PC-3 (cell line): ENCODE results near the gene LRP1B. TPM values are rescaled to one million over a fixed set of nuclear protein-coding genes. Genes with fewer than 3 reads are reported as not detected.

Experiments
- ATAC-seq: fragments of 200-7000 bp; cut with Tn5 transposase; 2 replicates; pipeline ENCODE4 v1.9.1; 2020; ENCODE audit warnings: mild to moderate bottlenecking, moderate library complexity
- BruUV-seq: library from RNA; stranded (reverse); fragments of 400-500 nt; replicated peaks from 2 replicates; lab custom pipeline; 2021; lab: Mats Ljungman, UMichigan
- CTCF ChIA-PET: fragments of 300-600 bp; sonication (Branson Sonifier 250); formaldehyde crosslinking; loops from one replicate; lab custom pipeline; 2022; ENCODE audit warnings: antibody characterized with exemption; lab: Charles Lee
- POLR2A ChIA-PET: fragments of 300-600 bp; sonication (Branson Sonifier 250); formaldehyde crosslinking; loops from one replicate; lab custom pipeline; 2022; ENCODE audit warnings: antibody characterized with exemption; ENCODE audit not compliant: unreplicated experiment; lab: Charles Lee
- DNase-seq: peaks from one replicate; pipeline ENCODE4 v3.0.0-alpha.2; 2015
- H2AFZ ChIP-seq: fragments of 300-600 bp; sonication (generic); 2 replicates; pipeline ENCODE4 v1.6.0; 2016; ENCODE audit warnings: antibody characterized with exemption, low read length
- H3F3A ChIP-seq: fragments of 300-600 bp; sonication (generic); one replicate; pipeline ENCODE4 v1.6.0; 2017; ENCODE audit warnings: antibody characterized with exemption, low read length, control low read depth, mild to moderate bottlenecking; ENCODE audit not compliant: unreplicated experiment
- H3K27ac ChIP-seq: fragments of 300-600 bp; sonication (generic); 2 replicates; pipeline ENCODE4 v1.5.1; 2016; ENCODE audit warnings: mild to moderate bottlenecking, low read length
- H3K27me3 ChIP-seq: fragments of 300-600 bp; sonication (generic); 2 replicates; pipeline ENCODE4 v1.6.1; 2016; ENCODE audit warnings: low read length, mixed read lengths
- H3K36me3 ChIP-seq: fragments of 300-600 bp; sonication (generic); 2 replicates; pipeline ENCODE4 v1.6.1; 2016; ENCODE audit warnings: low read depth, mixed run types, low read length, mixed read lengths
- H3K4me1 ChIP-seq: fragments of 300-600 bp; sonication (generic); 2 replicates; pipeline ENCODE4 v1.5.1; 2016; ENCODE audit warnings: low read length; ENCODE audit not compliant: insufficient read depth
- H3K4me2 ChIP-seq: fragments of 300-600 bp; sonication (generic); 2 replicates; pipeline ENCODE4 v1.6.0; 2016; ENCODE audit warnings: low read length
- H3K4me3 ChIP-seq: fragments of 300-600 bp; sonication (generic); 2 replicates; pipeline ENCODE4 v1.5.1; 2016; ENCODE audit warnings: mild to moderate bottlenecking, low read length, mixed read lengths
- H3K79me2 ChIP-seq: fragments of 300-600 bp; sonication (generic); 2 replicates; pipeline ENCODE4 v1.6.1; 2017; ENCODE audit warnings: low read length, mixed read lengths
- H3K9ac ChIP-seq: fragments of 300-600 bp; sonication (generic); 2 replicates; pipeline ENCODE4 v1.6.0; 2016; ENCODE audit warnings: mild to moderate bottlenecking, low read length
- H3K9me2 ChIP-seq: fragments of 300-600 bp; sonication (generic); replicated peaks from 2 replicates; pipeline ENCODE4 v1.6.1; 2016; ENCODE audit warnings: mixed run types, low read length, mixed read lengths
- H3K9me3 ChIP-seq: fragments of 300-600 bp; sonication (generic); 2 replicates; pipeline ENCODE4 v1.6.1; 2016; ENCODE audit warnings: low read length, mixed read lengths
- H4K20me1 ChIP-seq: fragments of 300-600 bp; sonication (generic); 2 replicates; pipeline ENCODE4 v1.6.1; 2016; ENCODE audit warnings: low read length, mixed read lengths
- EZH2 ChIP-seq: fragments of 300-600 bp; sonication (generic); IDR thresholded peaks from one replicate; pipeline ENCODE4 v1.6.1; 2017; ENCODE audit warnings: antibody characterized with exemption, mild to moderate bottlenecking, low read length; ENCODE audit not compliant: unreplicated experiment
- EZH2phosphoT487 ChIP-seq: fragments of 300-600 bp; sonication (generic); IDR thresholded peaks from 2 replicates; pipeline ENCODE4 v1.6.1; 2018; ENCODE audit warnings: mild to moderate bottlenecking, antibody characterized with exemption, low read length, borderline replicate concordance
- intact Hi-C: fragments of 100-400 bp; cut with micrococcal nuclease; formaldehyde crosslinking; loops from 2 replicates; pipeline ENCODE4 v1.9.0; 2023
- total RNA-seq: library from RNA; depleted of rRNA; stranded (reverse); fragments of >200 nt; gene quantifications from 2 replicates; pipeline ENCODE4 v1.2.3, GENCODE V29; 2014
- TF ChIP-seq, protein P1 (sequence below): fragments of 300-600 bp; sonication (generic); conservative IDR thresholded peaks from 2 replicates; pipeline ENCODE4 v1.5.1; 2017; ENCODE audit warnings: antibody characterized with exemption, low read depth, mild to moderate bottlenecking, low read length

Gene LRP1B
- total RNA-seq, 1 experiment from 2014 or later, result 0.04 TPM

DNA sequence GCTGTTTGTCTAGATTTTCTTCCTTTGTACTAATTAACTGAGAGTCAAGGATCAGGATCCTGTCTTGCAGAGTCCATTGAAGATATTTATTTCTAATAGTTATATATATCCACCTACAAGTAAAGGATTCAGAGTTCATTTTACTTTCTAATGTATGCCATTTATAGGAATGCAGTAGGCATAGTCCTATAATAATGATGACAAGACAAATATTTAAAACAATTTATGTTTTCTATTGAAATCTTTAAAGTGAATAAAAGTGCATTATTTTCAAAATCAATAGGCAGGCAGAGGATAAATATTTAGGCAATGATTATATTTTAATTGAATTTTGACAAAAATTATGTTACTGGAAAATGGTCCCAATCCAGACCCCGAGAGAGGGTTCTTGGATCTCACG is 1919.9 kb downstream of the LRP1B start:
- no peak overlapping the region for H3K27ac ChIP-seq
- H3K4me3 ChIP-seq, result no peak overlapping the region
- no TSS peak for BruUV-seq
- CTCF ChIA-PET, result no interaction called here
- H3K9ac ChIP-seq, result no peak overlapping the region
- DNase-seq, result no peak
- no peak overlapping the region for H2AFZ ChIP-seq
- H3K36me3 ChIP-seq, result no peaks in the 10 kb centered on the region
- POLR2A ChIA-PET, result no interaction called here
- no peaks in the 10 kb centered on the region for H4K20me1 ChIP-seq
- no peaks in the 10 kb centered on the region for H3F3A ChIP-seq
- TF ChIP-seq, protein P1, sequence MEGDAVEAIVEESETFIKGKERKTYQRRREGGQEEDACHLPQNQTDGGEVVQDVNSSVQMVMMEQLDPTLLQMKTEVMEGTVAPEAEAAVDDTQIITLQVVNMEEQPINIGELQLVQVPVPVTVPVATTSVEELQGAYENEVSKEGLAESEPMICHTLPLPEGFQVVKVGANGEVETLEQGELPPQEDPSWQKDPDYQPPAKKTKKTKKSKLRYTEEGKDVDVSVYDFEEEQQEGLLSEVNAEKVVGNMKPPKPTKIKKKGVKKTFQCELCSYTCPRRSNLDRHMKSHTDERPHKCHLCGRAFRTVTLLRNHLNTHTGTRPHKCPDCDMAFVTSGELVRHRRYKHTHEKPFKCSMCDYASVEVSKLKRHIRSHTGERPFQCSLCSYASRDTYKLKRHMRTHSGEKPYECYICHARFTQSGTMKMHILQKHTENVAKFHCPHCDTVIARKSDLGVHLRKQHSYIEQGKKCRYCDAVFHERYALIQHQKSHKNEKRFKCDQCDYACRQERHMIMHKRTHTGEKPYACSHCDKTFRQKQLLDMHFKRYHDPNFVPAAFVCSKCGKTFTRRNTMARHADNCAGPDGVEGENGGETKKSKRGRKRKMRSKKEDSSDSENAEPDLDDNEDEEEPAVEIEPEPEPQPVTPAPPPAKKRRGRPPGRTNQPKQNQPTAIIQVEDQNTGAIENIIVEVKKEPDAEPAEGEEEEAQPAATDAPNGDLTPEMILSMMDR, result no peak
- TF ChIP-seq EZH2phosphoT487, result no peak
- no peak for TF ChIP-seq EZH2
- H3K4me2 ChIP-seq, result no peak overlapping the region
- intact Hi-C loops, result no loop called here
- H3K79me2 ChIP-seq, result no peaks in the 10 kb centered on the region
- H3K9me3 ChIP-seq, result no peaks in the 10 kb centered on the region
- H3K9me2 ChIP-seq, result no peaks in the 10 kb centered on the region
- no peak for ATAC-seq
- 0 out of 2 replicates have a peak, but pooled peaks cover 4% of the 10 kb centered on the region for H3K4me1 ChIP-seq
- H3K27me3 ChIP-seq, result no peaks in the 10 kb centered on the region

DNA sequence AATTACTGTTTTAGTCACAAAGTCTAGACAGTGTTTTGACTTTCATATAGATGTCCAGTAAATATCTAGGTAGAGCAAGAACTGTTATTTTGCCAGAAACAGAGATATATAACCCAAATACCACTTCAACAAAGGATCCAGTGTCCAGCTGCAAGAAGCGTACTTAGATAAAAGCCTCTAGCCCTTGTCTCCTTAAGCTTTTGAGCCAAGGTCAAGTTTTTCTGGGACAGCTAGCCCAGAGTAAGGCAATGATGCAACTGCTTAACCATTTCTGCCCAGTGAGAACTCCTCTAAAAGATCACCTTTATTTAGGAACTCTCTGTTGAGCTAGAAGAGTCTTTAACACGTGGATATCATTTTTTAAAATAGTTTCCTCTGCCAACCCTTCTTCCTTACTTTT is 1925.7 kb downstream of the LRP1B start:
- intact Hi-C loops, result no loop called here

DNA sequence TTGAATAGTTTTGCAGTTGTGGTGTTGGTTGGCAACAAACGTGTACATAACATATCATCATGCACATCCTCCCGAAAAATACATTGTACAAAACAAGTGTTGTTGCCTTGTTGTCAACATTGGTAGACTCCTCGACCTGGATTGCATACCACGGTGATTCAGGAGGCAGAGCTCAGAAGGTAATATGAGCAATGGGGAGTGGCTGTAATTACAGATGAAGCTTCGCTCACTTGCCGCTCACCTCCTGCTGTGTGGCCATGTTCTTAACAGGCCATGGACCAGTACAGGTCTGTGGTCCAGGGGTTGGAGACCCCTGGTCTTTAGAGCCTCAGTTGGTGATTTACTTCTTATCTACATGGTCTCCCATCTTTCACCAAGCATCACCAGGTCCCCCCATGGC is 1927.5 kb downstream of the LRP1B start:
- ChIA-PET CTCF (no interaction called here), POLR2A (no interaction called here)
- Histone ChIP-seq H3K9me2 (no peaks in the 10 kb centered on the region), H3K27me3 (no peaks in the 10 kb centered on the region), H3K9me3 (no peaks in the 10 kb centered on the region), H2AFZ (no peak overlapping the region), H3K27ac (no peak overlapping the region), H3K36me3 (no peaks in the 10 kb centered on the region), H3K4me2 (no peak overlapping the region), H3F3A (no peaks in the 10 kb centered on the region), H3K4me1 (peaks cover 8% of the 10 kb centered on the region; the same call in 1 of the 2 replicates), H3K9ac (no peak overlapping the region), H4K20me1 (no peaks in the 10 kb centered on the region), H3K79me2 (no peaks in the 10 kb centered on the region), H3K4me3 (no peak overlapping the region)
- DNase-seq (no peak), ATAC-seq (no peak)
- BruUV-seq, result no TSS peak
- TF ChIP-seq EZH2phosphoT487, result no peak
- no peak for TF ChIP-seq EZH2
- TF ChIP-seq, protein P1, result no peak
- intact Hi-C loops, result no loop called here

More for the DNA sequence above, 1925.7 kb downstream of the LRP1B start:
- Histone ChIP-seq H3K36me3 (no peaks in the 10 kb centered on the region), H3K4me1 (no peaks in the 10 kb centered on the region), H3K9me2 (no peaks in the 10 kb centered on the region), H2AFZ (no peak overlapping the region), H4K20me1 (no peaks in the 10 kb centered on the region), H3K79me2 (no peaks in the 10 kb centered on the region), H3K4me3 (no peak overlapping the region), H3K27me3 (no peaks in the 10 kb centered on the region), H3K9ac (no peak overlapping the region), H3F3A (no peaks in the 10 kb centered on the region), H3K9me3 (no peaks in the 10 kb centered on the region), H3K27ac (no peak overlapping the region), H3K4me2 (no peak overlapping the region)
- DNase-seq (no peak), ATAC-seq (no peak)
- CTCF ChIA-PET, result no interaction called here
- BruUV-seq, result no TSS peak
- TF ChIP-seq EZH2 (no peak), EZH2phosphoT487 (no peak)
- TF ChIP-seq, protein P1, result no peak
- POLR2A ChIA-PET, result no interaction called here
